ENCODE results near the gene ARNT2.

- TF ChIP-seq CTCF (IDR thresholded peaks at IDR 0.05) (no peak), POLR2A (IDR thresholded peaks at IDR 0.05) (no peak), EP300 (IDR thresholded peaks at IDR 0.05) (no peak)
Observed at GRCh38 chr15:80639168-80639555, 235.0 kb downstream of the ARNT2 start.
